Inferior parietal cortex (tissue), 1 donor: ENCODE data around the gene ATXN2.

ENCODE experiments used
- DNase-seq: peaks from one replicate; pipeline ENCODE4 v3.0.0-alpha.2; 2016; ENCODE audit errors: extremely low spot score

The ATXN2 gene

GRCh38 chr12:111450676-111451075, 148.4 kb downstream of the ATXN2 start:
- DNase-seq = no peak

GRCh38 chr12:111448846-111449790, 150.0 kb downstream of the ATXN2 start:
- DNase-seq = no peak

GRCh38 chr12:111448266-111448830, 150.8 kb downstream of the ATXN2 start:
- DNase-seq = no peak

GRCh38 chr12:111447571-111448265, 151.4 kb downstream of the ATXN2 start:
- DNase-seq = no peak

- DNase-seq = no peak
Observed at GRCh38 chr12:111446631-111447570, 152.2 kb downstream of the ATXN2 start.

- DNase-seq = no peak
Observed at GRCh38 chr12:111445726-111446581, 153.2 kb downstream of the ATXN2 start.

- no peak for DNase-seq
Observed at GRCh38 chr12:111444925-111445725, 154.0 kb downstream of the ATXN2 start.

GRCh38 chr12:111444314-111444924, 154.7 kb downstream of the ATXN2 start:
- no peak for DNase-seq

GRCh38 chr12:111443586-111443985, 155.5 kb downstream of the ATXN2 start:
- no peak for DNase-seq

- DNase-seq = no peak
Observed at GRCh38 chr12:111443086-111443485, 156.0 kb downstream of the ATXN2 start.

GRCh38 chr12:111442301-111443045, 156.6 kb downstream of the ATXN2 start:
- DNase-seq = no peak

GRCh38 chr12:111441107-111441928, 157.8 kb downstream of the ATXN2 start:
- no peak for DNase-seq

GRCh38 chr12:111440631-111441030, 158.5 kb downstream of the ATXN2 start:
- DNase-seq = no peak

GRCh38 chr12:111440152-111440551, 159.0 kb downstream of the ATXN2 start:
- no peak for DNase-seq

- no peak for DNase-seq
Observed at GRCh38 chr12:111439657-111440151, 159.4 kb downstream of the ATXN2 start.

GRCh38 chr12:111438481-111438880, 160.6 kb downstream of the ATXN2 start:
- no peak for DNase-seq

GRCh38 chr12:111437816-111438454, 161.2 kb downstream of the ATXN2 start:
- no peak for DNase-seq
